Peyer's patch (tissue), 4 donors: ENCODE measurements around the gene CASR.

Source experiments
- POLR2A ChIP-seq, 2 donors: fragments of 450-650 bp; IDR thresholded peaks; one replicate each; pipeline ENCODE4 v1.5.1; 2017; ENCODE audit warnings: antibody characterized with exemption in 2 of 2, mild to moderate bottlenecking in 2 of 2, moderate library complexity in 2 of 2
- TF ChIP-seq, protein P1 (sequence below), 6 experiments: fragments of 450-650 bp in 4 of 6; fragments of 200-600 bp in 2 of 6; sonication (generic) in 1 of 6; IDR thresholded peaks; one replicate each; pipeline ENCODE4 v1.5.1; 2017 to 2019; ENCODE audit warnings: antibody characterized with exemption in 6 of 6, mild to moderate bottlenecking in 3 of 6, moderate library complexity in 1 of 6

- TF ChIP-seq POLR2A (IDR thresholded peaks at IDR 0.05), result no peak
- TF ChIP-seq, protein P1, sequence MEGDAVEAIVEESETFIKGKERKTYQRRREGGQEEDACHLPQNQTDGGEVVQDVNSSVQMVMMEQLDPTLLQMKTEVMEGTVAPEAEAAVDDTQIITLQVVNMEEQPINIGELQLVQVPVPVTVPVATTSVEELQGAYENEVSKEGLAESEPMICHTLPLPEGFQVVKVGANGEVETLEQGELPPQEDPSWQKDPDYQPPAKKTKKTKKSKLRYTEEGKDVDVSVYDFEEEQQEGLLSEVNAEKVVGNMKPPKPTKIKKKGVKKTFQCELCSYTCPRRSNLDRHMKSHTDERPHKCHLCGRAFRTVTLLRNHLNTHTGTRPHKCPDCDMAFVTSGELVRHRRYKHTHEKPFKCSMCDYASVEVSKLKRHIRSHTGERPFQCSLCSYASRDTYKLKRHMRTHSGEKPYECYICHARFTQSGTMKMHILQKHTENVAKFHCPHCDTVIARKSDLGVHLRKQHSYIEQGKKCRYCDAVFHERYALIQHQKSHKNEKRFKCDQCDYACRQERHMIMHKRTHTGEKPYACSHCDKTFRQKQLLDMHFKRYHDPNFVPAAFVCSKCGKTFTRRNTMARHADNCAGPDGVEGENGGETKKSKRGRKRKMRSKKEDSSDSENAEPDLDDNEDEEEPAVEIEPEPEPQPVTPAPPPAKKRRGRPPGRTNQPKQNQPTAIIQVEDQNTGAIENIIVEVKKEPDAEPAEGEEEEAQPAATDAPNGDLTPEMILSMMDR (IDR thresholded peaks at IDR 0.05), result no peak
These were observed 129.8 kb downstream of the CASR start for GRCh38 chr3:122313281-122313680.
